ENCODE results near the gene CSNK2B.

Gene CSNK2B

DNA sequence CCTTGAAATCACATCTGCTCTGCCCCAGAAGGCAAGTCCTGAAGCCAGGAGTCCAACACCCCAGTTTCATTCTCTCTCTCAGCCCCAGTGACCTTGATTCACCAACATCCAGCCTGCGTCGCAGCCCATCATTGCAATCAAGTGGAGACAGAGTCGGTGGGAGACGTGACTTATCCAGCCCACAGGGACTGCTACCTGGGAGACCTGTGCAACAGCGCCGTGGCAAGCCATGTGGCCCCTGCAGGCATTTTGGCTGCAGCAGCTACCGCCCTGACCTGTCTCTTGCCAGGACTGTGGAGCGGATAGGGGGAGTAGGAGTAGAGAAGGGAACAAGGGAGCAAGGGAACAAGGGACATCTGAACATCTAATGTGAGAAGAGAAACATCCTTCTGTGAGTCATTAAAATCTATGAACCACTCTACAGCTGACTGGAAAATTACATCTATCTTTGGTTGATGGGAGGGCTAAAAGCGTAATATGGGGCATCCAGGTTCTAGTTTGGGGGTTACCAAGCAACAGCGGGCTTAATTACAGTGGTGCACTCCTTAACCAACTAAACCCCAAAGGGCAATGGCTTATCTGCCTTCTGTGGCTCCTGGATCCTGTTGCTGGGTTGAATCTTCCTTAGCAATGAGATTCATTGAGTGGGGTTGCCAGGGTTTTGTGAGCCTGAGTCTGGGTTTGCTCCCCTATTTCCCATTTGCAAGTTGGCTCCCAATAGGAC is 51.8 kb downstream of the CSNK2B start:
- no peak for DNase-seq

DNA sequence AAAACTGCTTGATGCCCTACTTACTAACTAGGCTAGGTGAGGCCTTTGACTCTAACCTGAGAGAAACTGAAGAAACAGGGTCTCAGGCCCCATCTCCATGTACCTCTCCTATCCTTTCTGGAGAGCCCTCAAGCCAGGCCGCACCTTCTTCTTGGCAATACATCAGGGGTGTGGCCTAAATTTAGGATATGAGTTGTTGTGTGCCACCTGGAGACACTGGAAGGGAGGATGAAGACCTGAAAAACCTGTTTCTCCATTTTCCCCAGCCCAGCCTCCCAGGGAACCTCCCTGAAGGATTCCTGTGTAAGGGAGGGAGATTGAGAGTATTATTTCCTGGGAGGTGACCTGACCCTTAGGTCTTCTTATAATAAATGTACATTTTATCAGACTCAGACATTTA is 52.4 kb downstream of the CSNK2B start:
- no peak for DNase-seq

DNA sequence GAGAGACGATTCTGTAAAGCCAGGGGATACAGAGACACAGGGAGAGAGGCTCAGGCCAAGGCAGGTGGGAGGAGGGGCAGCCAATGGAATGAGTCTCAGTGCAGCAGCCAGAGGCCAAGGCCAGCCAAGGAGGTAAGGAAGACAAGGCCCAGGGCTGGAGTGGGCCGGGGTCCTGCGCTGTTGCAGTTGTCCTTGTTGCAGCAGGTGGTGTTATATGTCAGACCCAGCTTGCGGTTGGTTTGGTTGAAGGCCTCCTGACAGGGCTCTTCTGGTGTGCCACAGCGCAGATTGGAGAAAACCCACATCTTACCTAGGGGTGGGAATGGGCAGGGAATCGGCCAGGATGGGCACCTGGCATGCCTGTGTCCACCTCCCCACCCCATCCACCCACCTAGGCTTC is 53.1 kb downstream of the CSNK2B start:
- no peak for DNase-seq

Data from MV-4-11 (cell line).